SJSA1 (cell line): Measurements from ENCODE around the gene RHBDF2. TPM values are rescaled to one million over a fixed set of nuclear protein-coding genes. Genes with fewer than 3 reads are reported as not detected.
"Not testable (repeated sequence)": the region's sequence is repeated elsewhere in the genome, so short reads cannot be mapped to it uniquely, and the experiment has no call there.

Experiments
- DNase-seq, 2 experiments: peaks; one replicate each; pipeline ENCODE4 v3.0.0-alpha.2; 2015 to 2020; ENCODE audit warnings: low spot score in 2 of 2, low read depth in 1 of 2
- H3K27ac ChIP-seq: fragments of 250-450 bp; sonication (Bioruptor Pico); 2 replicates; pipeline ENCODE4 v1.5.1; 2020; ENCODE audit warnings: mild to moderate bottlenecking, moderate library complexity
- H3K27me3 ChIP-seq: fragments of 250-450 bp; sonication (Bioruptor Pico); replicated peaks from 2 replicates; pipeline ENCODE4 v1.5.1; 2020; ENCODE audit warnings: mild to moderate bottlenecking, moderate library complexity
- H3K36me3 ChIP-seq: fragments of 250-450 bp; sonication (Bioruptor Pico); 2 replicates; pipeline ENCODE4 v1.5.1; 2020; ENCODE audit warnings: mild to moderate bottlenecking
- H3K4me1 ChIP-seq: fragments of 250-450 bp; sonication (Bioruptor Pico); replicated peaks from 2 replicates; pipeline ENCODE4 v1.6.1; 2021; ENCODE audit warnings: mild to moderate bottlenecking
- H3K4me3 ChIP-seq: fragments of 250-450 bp; sonication (Bioruptor Pico); 2 replicates; pipeline ENCODE4 v1.5.1; 2020; ENCODE audit warnings: mild to moderate bottlenecking
- H3K9me3 ChIP-seq: fragments of 250-450 bp; sonication (Bioruptor Pico); replicated peaks from 2 replicates; pipeline ENCODE4 v1.5.1; 2020; ENCODE audit warnings: mild to moderate bottlenecking
- total RNA-seq: library from RNA; depleted of rRNA; stranded (reverse); fragments of >200 nt; shearing (Covaris generic); gene quantifications from 2 replicates; pipeline ENCODE4 v1.2.3, GENCODE V29; 2014

The RHBDF2 gene
- total RNA-seq, 1 experiment from 2014 or later = 5.8 TPM

DNA sequence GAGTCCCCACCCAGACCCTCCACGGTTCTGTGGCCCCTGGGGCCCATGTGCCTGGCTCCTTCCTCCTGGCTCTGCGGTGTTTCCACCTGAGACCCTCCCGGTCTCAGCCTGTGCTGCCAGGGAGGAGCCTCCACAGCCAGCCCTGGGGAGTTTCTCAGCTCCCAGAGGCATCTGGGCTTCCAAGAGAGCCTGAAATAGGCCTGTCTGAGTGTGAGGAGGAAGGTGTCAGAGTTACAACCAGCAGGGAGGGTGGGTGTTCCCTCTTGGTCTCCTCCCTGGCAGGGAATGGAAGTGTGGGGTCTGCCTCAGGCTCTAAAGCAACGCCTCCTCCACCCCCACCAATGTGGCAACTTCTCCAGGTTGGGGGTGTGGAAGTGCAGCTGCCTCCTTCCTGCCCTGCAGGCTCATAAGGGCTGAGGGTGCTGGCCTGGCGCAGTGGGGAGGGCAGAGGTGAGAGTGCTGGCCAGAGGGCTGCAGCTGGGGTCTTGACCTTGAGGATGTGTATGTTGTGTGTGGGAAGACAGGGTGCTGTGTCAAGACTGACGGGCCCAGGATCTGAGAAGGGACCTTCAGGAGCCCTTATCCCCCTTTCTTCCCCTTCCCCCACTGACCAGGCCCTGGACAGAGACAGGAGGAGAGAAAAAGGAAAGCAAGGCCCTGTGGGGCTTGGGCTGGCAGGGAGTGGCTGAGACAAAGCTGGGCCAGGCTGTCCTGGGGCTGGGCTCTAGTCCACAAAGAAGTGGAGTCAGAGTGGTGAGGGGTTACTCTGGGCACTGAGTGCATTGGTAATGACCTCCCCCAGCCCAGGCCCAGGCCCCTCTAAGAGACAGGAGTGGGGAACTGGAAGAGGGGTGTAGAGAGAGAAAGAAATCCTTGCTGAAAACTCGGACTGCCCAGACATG is 33.9 kb upstream of the RHBDF2 start:
- Histone ChIP-seq H3K9me3 (peaks cover 3% of the 10 kb centered on the region; the same call in 1 of the 2 replicates), H3K4me1 (peaks cover 39% of the 10 kb centered on the region), H3K27ac (no peak overlapping the region), H3K36me3 (no peaks in the 10 kb centered on the region), H3K4me3 (no peak overlapping the region), H3K27me3 (peaks cover 7% of the 10 kb centered on the region)
- DNase-seq = peak in 1 of 2 experiments; percentile 43

DNA sequence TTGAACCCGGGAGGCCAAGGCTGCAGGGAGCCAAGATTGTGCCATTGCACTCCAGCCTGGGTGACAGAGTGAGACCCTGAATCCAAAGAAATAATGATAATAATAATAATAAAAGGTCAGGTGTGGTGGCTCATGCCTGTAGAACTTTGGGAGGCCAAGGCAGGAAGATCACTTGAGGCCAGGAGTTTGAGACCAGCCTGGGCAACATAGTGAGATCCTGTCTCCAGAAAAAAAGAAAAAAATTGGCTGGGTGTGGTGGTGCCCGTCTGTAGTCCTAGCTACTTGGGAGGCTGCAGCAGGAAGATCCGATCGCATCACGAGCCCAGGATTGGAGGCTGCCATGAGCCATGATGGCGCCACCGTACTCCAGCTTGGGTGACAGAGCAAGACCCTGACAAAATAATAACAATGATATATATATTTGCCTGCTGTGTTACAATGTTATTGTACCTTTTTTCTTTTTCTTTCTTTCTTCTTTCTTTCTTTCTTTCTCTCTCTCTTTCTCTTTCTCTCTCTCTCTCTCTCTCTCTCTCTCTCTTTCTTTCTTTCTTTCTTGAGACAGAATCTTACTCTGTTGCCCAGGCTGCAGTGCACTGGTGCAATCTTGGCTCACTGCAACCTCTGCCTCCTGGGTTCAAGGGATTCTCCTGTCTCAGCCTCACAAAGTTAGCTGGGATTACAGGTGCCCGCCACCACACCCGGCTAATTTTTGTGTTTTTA is 32.6 kb upstream of the RHBDF2 start:
- peaks cover 52% of the 10 kb centered on the region for H3K4me1 ChIP-seq
- not testable (repeated sequence) for H3K27me3 ChIP-seq, H3K27ac ChIP-seq, H3K36me3 ChIP-seq, DNase-seq, H3K9me3 ChIP-seq, H3K4me3 ChIP-seq

DNA sequence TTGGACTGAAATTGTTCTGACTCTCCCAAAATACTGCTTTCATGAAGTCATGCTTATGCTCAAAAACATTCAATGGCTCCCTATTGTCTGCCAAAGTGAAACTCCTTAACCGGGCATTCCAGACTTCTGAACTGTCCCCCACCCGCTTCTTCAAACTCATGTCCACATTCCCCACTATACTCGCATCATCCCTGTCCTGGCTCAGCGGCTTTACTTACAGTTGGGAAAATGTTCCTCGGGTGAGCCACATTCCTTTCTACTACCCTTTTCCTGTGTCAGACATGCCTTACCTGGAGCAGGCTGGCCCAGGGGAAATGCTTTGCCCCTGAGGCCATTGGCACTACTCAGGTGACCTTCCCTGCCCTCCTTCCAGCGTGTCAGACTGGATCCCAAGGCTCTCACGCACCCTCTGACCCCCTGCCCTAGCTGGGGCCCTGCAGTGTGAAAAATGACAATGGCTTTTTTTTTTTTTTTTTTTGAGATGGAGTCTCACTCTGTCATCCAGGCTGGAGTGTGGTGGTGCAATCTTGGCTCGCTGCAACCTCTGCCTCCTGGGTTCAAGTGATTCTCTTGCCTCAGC is 30.9 kb upstream of the RHBDF2 start:
- Histone ChIP-seq H3K4me3 (no peak overlapping the region), H3K9me3 (no peaks in the 10 kb centered on the region), H3K27me3 (no peaks in the 10 kb centered on the region), H3K27ac (peak overlapping the region; percentile 88), H3K4me1 (peaks cover 58% of the 10 kb centered on the region), H3K36me3 (no peaks in the 10 kb centered on the region)
- DNase-seq = peak; percentile 66 to 76

DNA sequence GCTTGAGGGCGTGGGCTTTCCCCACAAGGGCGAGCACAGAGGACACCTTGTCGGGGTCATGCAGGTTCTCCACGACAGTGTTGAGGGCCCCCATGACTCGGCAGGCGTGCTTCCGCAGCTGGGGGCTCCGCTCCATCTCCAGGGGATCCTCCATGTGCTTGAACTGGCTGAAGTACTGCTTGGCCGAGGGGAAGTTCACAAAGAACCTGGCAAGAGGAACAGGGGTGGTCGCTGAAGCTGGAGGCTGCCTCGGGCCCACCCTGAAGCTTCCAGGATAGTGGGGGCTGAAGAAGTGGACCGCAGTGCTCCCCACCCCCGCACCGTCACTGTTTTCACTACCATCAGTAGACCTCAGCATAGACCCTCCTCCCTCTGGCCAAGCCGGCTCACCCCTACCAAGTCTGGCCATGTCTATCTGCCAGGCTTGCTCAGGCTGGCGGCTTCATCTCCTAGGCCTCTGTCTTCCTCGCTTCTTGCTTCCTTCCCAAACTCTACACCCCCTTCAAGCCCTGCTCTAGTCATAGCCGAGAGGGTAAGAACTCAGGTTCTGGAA is 30.3 kb upstream of the RHBDF2 start:
- H3K36me3 ChIP-seq = no peaks in the 10 kb centered on the region
- peaks cover 57% of the 10 kb centered on the region for H3K4me1 ChIP-seq
- no peaks in the 10 kb centered on the region for H3K27me3 ChIP-seq
- peak overlapping the region; percentile 88 for H3K27ac ChIP-seq
- H3K4me3 ChIP-seq = no peak overlapping the region
- DNase-seq = no peak
- no peaks in the 10 kb centered on the region for H3K9me3 ChIP-seq

DNA sequence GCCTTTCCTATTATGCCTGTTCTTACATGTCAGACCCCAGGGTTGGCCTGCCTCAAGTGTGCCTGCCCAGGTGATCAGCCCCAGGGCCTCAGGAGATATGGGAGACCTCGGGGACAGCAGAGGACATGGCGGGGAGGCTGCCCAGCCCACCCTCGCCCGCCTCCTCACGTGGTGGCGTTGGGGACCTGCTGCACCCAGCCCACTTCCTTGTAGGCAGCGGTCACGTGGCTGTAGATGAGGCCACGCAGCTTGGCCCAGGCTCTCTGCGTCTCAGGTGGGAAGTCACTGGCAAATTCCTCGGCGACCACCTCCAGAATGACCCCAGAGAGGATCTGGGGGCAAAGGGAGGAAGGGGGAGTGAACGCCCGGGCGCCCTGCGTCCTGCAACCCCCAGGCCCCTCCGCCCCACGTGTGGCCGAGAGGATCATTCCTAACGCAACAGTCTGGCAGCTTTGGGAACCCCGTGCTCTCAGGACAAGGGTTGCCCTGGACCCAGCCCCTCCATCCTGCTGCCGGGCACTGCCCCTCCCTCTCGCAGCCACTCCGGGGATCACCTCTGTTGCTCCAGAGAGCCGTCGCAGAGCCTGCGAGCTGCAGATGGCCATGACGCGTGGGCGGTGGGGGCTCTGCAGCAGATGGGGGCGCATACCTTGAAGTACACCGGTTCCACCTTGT is 29.7 kb upstream of the RHBDF2 start:
- Histone ChIP-seq H3K4me3 (no peak overlapping the region), H3K27me3 (no peaks in the 10 kb centered on the region), H3K27ac (peak overlapping the region; percentile 88), H3K9me3 (no peaks in the 10 kb centered on the region), H3K4me1 (peaks cover 57% of the 10 kb centered on the region), H3K36me3 (no peaks in the 10 kb centered on the region)
- DNase-seq = no peak

DNA sequence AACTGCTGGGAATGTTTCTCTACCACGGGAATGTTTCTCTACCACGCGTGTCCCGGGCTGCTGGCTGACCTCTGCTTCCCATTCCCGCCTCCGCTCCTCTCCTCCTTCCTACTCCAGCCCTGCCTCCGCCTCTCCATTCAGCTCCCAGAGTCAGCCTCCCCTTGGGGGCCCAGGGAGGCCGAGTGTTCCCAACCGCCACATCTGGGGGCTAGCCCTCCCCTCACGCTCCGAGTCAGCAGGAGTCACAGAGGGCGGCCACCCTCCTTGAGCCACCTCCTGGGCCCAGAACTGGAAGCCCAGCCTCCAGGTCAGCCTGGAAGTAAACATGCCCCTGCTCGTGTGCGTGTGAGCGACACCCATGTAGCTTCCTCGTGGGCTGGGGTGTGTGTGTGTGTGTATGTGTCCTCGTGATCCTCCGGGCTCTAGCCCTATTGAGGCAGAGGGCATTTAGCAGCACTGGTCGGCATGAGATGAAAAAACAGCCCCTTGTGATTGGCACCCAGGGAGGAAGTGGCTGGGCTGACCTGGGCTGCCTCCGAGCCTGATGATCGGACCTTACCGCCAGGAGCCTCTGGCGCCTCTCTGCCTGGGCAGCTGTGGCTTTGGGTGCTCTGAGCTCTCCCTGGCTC is 29.0 kb upstream of the RHBDF2 start:
- H3K27me3 ChIP-seq = no peaks in the 10 kb centered on the region
- H3K4me3 ChIP-seq = no peak overlapping the region
- peaks cover 62% of the 10 kb centered on the region for H3K4me1 ChIP-seq
- H3K27ac ChIP-seq = peak overlapping the region; percentile 88
- H3K9me3 ChIP-seq = no peaks in the 10 kb centered on the region
- DNase-seq = peak; percentile 92 to 93
- H3K36me3 ChIP-seq = no peaks in the 10 kb centered on the region

DNA sequence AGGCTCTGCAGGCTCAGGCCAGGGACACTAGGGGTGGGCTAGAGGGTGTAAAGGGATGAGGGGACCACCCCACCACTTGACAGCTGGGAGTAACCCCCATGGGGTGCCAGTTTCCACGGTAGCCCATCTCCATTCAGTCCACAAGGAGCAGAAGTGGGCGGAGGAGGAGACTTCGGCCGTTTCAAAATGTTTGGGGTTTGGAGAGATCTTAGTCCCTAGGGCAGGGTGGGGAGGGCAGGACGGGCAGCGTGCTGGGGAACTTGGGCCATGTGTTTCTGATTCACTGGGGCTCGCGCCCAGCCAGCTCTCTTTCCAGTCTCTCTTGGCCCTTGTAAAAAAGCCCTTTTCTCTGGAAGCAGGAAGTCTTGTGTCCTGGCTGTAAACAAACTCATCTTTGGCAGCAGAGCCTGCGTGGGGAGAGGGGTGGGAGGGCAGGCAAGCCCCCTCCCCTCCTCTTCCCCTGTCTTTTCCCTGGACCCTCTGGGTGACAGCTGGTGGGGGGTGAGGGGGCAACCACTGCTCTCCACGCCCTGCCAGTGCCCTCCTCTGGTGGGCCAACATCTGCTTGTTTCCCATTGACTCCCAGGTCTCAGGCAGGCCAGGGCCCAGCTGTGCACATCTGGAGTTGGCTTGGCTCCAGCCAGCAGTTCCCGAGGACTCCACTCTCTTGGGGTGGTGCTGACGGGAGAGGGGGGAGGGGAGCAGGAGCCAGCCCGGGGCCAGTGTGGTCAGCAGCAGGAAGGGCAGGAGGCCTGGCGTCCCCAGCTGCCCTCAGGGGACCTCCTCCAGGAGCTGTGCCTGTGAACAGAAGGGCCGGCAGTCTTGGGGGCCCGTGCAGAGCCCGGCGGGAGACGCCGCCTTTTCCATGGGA is 28.2 kb upstream of the RHBDF2 start:
- Histone ChIP-seq H3K27me3 (no peaks in the 10 kb centered on the region), H3K36me3 (no peaks in the 10 kb centered on the region), H3K4me3 (no peak overlapping the region)

DNA sequence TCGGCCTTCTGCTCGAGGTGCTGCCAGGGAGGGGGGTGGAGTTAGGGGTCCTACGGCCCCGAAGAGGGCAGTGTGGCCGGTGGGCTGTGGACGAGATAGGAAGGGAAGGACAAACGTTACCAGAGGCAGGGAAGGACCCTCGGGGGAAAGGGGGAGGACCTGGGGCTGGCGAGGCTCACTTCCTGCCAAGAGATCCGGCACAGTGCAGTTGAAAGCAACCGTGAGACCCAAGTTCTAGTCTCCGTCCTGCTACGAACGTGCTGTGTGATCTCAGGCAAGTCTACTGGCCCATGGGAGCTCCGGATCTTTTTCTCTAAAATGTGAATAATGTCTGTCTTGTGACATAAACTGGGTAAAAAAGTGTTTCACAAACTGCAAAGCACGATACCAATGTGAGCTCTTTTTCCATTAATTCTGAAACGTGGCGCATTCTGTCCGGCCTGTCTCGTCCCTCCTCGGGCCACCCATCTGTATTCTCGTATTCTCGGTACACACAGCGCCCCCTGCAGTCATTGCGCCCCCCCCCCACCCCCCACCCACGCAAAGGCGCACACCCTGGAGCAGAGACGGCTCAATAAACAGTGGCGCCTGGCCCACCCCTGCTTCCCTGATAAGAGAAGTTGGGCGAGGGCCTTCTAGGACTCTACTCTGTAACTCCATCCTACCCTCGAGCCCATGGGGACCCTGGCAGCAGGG is 27.5 kb upstream of the RHBDF2 start:
- Histone ChIP-seq H3K4me3 (peak overlapping the region; percentile 19), H3K27ac (peak overlapping the region; percentile 88), H3K27me3 (no peaks in the 10 kb centered on the region), H3K4me1 (peaks cover 75% of the 10 kb centered on the region), H3K36me3 (no peaks in the 10 kb centered on the region), H3K9me3 (no peaks in the 10 kb centered on the region)
- DNase-seq = peak in 1 of 2 experiments; percentile 59

More for the DNA sequence above, 28.2 kb upstream of the RHBDF2 start:
- peak; percentile 91 to 92 for DNase-seq
- Histone ChIP-seq H3K9me3 (no peaks in the 10 kb centered on the region), H3K4me1 (peaks cover 69% of the 10 kb centered on the region), H3K27ac (peak overlapping the region; percentile 88)

DNA sequence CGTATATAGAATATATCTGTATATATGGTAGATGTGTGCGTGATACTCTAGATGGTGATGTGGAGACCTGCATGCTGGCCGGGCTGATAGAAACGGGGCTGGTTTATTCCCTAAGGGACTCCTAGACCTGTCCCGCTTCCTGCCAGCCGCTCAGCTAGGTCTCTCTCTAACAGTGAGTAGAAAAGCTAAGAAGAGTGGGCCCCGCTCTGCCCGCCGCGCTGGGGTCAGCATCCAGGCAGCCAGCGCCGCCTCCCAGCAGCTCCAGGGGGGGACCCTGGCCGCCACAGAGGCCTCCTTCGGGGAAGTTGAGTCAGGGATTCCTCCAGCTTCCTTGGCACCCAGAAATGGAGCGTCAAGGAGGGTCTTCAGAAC is 26.9 kb upstream of the RHBDF2 start:
- DNase-seq = peak; percentile 43 to 61
- no peaks in the 10 kb centered on the region for H3K9me3 ChIP-seq
- H3K27ac ChIP-seq = peak overlapping the region; percentile 88
- H3K4me1 ChIP-seq = peaks cover 80% of the 10 kb centered on the region
- H3K4me3 ChIP-seq = peak overlapping the region; percentile 19
- no peaks in the 10 kb centered on the region for H3K36me3 ChIP-seq
- H3K27me3 ChIP-seq = no peaks in the 10 kb centered on the region

DNA sequence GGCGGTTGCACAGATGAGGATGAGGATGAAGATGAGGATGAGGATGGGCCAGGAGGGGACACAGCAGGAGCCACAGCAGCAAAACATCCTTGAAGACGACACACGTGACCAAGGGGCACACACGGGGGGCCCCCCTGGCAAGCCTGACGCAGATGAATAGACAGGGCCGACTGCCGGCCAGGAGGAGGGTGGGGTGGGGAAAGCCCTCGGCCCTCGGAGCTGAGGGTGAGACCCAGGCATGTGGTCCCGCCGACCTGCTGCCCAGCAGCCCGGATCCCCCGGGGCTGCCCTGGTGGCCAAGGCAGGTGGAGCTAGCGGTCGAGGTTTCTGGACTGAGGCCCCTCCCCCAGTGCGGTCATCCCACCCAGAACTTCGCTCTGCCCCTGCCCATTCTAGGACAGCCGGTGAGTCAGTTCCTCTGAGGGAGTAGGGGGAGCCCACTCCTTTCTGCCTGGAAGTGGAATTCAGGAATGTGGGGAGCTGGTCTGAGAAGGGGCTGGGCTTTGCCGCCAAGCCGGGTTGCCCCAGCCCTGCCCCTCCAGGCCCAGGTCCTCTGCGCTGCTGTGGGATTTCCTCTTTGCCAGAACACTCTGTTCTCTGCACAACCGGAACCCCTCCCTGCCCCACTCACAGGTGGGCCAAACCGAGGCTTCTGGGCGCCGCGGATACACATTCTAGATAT is 26.3 kb upstream of the RHBDF2 start:
- Histone ChIP-seq H3K9me3 (no peaks in the 10 kb centered on the region), H3K4me1 (peaks cover 84% of the 10 kb centered on the region), H3K27ac (peak overlapping the region; percentile 88), H3K27me3 (no peaks in the 10 kb centered on the region), H3K4me3 (peak overlapping the region; percentile 19; the same call in 1 of the 2 replicates), H3K36me3 (no peaks in the 10 kb centered on the region)
- peak; percentile 98 to 99 for DNase-seq

DNA sequence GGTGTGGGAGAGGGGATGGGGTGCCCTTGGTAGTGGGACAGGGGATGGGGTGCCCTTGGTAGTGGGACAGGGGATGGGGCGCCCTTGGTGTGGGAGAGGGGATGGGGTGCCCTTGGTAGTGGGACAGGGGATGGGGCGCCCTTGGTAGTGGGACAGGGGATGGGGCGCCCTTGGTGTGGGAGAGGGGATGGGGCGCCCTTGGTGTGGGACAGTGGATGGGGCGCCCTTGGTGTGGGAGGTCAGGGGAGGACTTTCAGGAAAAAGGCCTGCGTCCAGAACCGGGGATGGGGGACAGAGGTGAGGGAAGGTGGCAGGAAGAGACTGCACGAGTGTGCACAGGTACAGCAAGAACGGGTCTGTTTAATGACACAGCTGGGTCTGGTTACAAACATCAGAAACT is 25.8 kb upstream of the RHBDF2 start:
- H3K4me3 ChIP-seq, H3K27ac ChIP-seq, DNase-seq, H3K27me3 ChIP-seq, H3K36me3 ChIP-seq, H3K9me3 ChIP-seq: not testable (repeated sequence)
- peaks cover 78% of the 10 kb centered on the region for H3K4me1 ChIP-seq
